CD14-positive monocyte (primary cell): ENCODE results near the gene FHOD3. TPM values are rescaled to one million over a fixed set of nuclear protein-coding genes. Genes with fewer than 3 reads are reported as not detected.

Experiments used
- DNase-seq, 3 donors: peaks; one replicate each; pipeline ENCODE4 v3.0.0-alpha.2; 2011 to 2022
- H2AFZ ChIP-seq: 2 replicates; pipeline ENCODE4 v1.6.0; 2012; ENCODE audit warnings: mild to moderate bottlenecking, low read depth, low read length, inconsistent platforms; ENCODE audit not compliant: insufficient read depth, poor library complexity, severe bottlenecking
- H3K27ac ChIP-seq, 2 donors: 1 replicate in 1 of 2; 2 replicates in 1 of 2; pipeline ENCODE4 v1.5.1; 2012 to 2013; ENCODE audit warnings: low read length in 2 of 2, control low read depth in 1 of 2, inconsistent platforms in 1 of 2, low read depth in 1 of 2, mild to moderate bottlenecking in 1 of 2
- H3K27me3 ChIP-seq, 2 donors: one replicate each; pipeline versions ENCODE4 v1.6.0 to v1.6.1; 2011 to 2013; ENCODE audit warnings: low read length in 2 of 2; ENCODE audit not compliant: control insufficient read depth in 2 of 2, insufficient read depth in 2 of 2
- H3K36me3 ChIP-seq, 2 donors: replicated peaks in 1 of 2; 1 replicate in 1 of 2; 2 replicates in 1 of 2; pipeline versions ENCODE4 v1.5.1 to v1.6.1; 2012 to 2013; ENCODE audit warnings: low read length in 2 of 2, control low read depth in 1 of 2, inconsistent platforms in 1 of 2, mild to moderate bottlenecking in 1 of 2; ENCODE audit not compliant: insufficient read depth in 2 of 2, control insufficient read depth in 1 of 2
- H3K4me1 ChIP-seq, 2 donors: 1 replicate in 1 of 2; 2 replicates in 1 of 2; pipeline versions ENCODE4 v1.5.1 to v1.6.1; 2012 to 2013; ENCODE audit warnings: low read length in 2 of 2, control low read depth in 1 of 2, inconsistent platforms in 1 of 2, mild to moderate bottlenecking in 1 of 2, moderate library complexity in 1 of 2; ENCODE audit not compliant: insufficient read depth in 2 of 2, control insufficient read depth in 1 of 2
- H3K4me2 ChIP-seq: replicated peaks from 2 replicates; pipeline ENCODE3; 2012; ENCODE audit warnings: low read length, moderate library complexity, mild to moderate bottlenecking; ENCODE audit not compliant: poor library complexity, severe bottlenecking; ENCODE audit errors: extremely low read depth
- H3K4me3 ChIP-seq, 3 experiments: fragments of 200-600 bp in 1 of 3; sonication (generic) in 1 of 3; replicated peaks in 1 of 3; 1 replicate in 2 of 3; 2 replicates in 1 of 3; pipeline ENCODE4 v1.5.1; 2011 to 2013; ENCODE audit warnings: low read length in 3 of 3, mild to moderate bottlenecking in 3 of 3, control low read depth in 2 of 3, low read depth in 2 of 3, inconsistent platforms in 1 of 3, moderate library complexity in 1 of 3
- H3K79me2 ChIP-seq: 2 replicates; pipeline ENCODE4 v1.6.0; 2012; ENCODE audit warnings: mild to moderate bottlenecking, control low read depth, inconsistent platforms, low read length, moderate library complexity; ENCODE audit not compliant: insufficient read depth
- H3K9ac ChIP-seq: 2 replicates; pipeline ENCODE4 v1.6.0; 2017; ENCODE audit warnings: low read length, mild to moderate bottlenecking; ENCODE audit not compliant: insufficient read depth, poor library complexity, severe bottlenecking
- H3K9me3 ChIP-seq, 2 donors: replicated peaks in 1 of 2; 1 replicate in 1 of 2; 2 replicates in 1 of 2; pipeline versions ENCODE4 v1.5.1 to v1.6.1; 2012 to 2013; ENCODE audit warnings: low read length in 2 of 2, control low read depth in 1 of 2; ENCODE audit not compliant: control insufficient read depth in 1 of 2, insufficient read depth in 1 of 2
- H4K20me1 ChIP-seq: 2 replicates; pipeline ENCODE4 v1.6.0; 2012; ENCODE audit warnings: mild to moderate bottlenecking, low read length, control low read depth, moderate library complexity; ENCODE audit not compliant: insufficient read depth
- H3K27ac Mint-ChIP-seq, 7 donors: one replicate each; pipeline ENCODE4 v1.8.0; 2020; ENCODE audit warnings: mild to moderate bottlenecking in 7 of 7, mixed read lengths in 7 of 7, moderate library complexity in 6 of 7, inconsistent platforms in 2 of 7
- H3K27me3 Mint-ChIP-seq, 3 donors: one replicate each; pipeline ENCODE4 v1.8.0; 2021 to 2022; ENCODE audit warnings: low read depth in 3 of 3, mild to moderate bottlenecking in 3 of 3, mixed read lengths in 3 of 3, moderate library complexity in 3 of 3, inconsistent platforms in 1 of 3
- H3K36me3 Mint-ChIP-seq, 2 donors: one replicate each; pipeline ENCODE4 v1.8.0; 2020; ENCODE audit warnings: mixed read lengths in 2 of 2, inconsistent platforms in 1 of 2, mild to moderate bottlenecking in 1 of 2
- H3K4me1 Mint-ChIP-seq: one replicate; pipeline ENCODE4 v1.8.0; 2020; ENCODE audit warnings: mild to moderate bottlenecking, mixed read lengths
- H3K4me3 Mint-ChIP-seq, 2 donors: one replicate each; pipeline ENCODE4 v1.8.0; 2020; ENCODE audit warnings: mild to moderate bottlenecking in 2 of 2, mixed read lengths in 2 of 2, moderate library complexity in 1 of 2
- H3K9me3 Mint-ChIP-seq, 7 donors: one replicate each; pipeline ENCODE4 v1.8.0; 2020 to 2022; ENCODE audit warnings: mixed read lengths in 7 of 7, mild to moderate bottlenecking in 6 of 7, moderate library complexity in 6 of 7, inconsistent platforms in 2 of 7
- WGBS: methylation state at CpG from one replicate; pipeline ENCODE4 v1.1.5; 2013; ENCODE audit warnings: missing lambda C conversion rate; ENCODE audit not compliant: insufficient coverage; 5-methylcytosine and 5-hydroxymethylcytosine counted together
- intact Hi-C, 2 donors: fragments of 100-400 bp; cut with micrococcal nuclease; formaldehyde crosslinking; loops; one replicate each; pipeline versions ENCODE4 v1.15.0 to v1.15.1; 2023
- polyA plus RNA-seq, 3 donors: library from polyadenylated mRNA; depleted of rRNA in 1 of 3; unstranded in 2 of 3; stranded (reverse) in 1 of 3; fragments of 300-500 nt in 2 of 3; fragments of >200 nt in 1 of 3; fragmentation: Illumina TruSeq in 2 of 3; gene quantifications; 1 replicate in 2 of 3; 2 replicates in 1 of 3; pipeline ENCODE4 v1.2.3, GENCODE V29; 2012 to 2021
- TF ChIP-seq, protein P1 (sequence below): fragments of 200-600 bp; IDR thresholded peaks from one replicate; pipeline ENCODE4 v1.8.0; 2022; ENCODE audit warnings: antibody characterized with exemption, mild to moderate bottlenecking

FHOD3 gene
- polyA plus RNA-seq, 3 donors: not detected

GRCh38 chr18:36514778-36515177 lies 217.3 kb downstream of the FHOD3 start:
- no peaks in the 10 kb centered on the region for H3K27me3 ChIP-seq
- peaks cover 0 to 9% (median 0%) of the 10 kb centered on the region in 7 donors for H3K9me3 Mint-ChIP-seq
- no peaks in the 10 kb centered on the region for H3K36me3 Mint-ChIP-seq
- no peak overlapping the region for H3K9ac ChIP-seq
- no peak for DNase-seq
- H3K9me3 ChIP-seq: no peaks in the 10 kb centered on the region
- no peaks in the 10 kb centered on the region for H3K4me1 Mint-ChIP-seq
- no peak overlapping the region for H3K4me2 ChIP-seq
- H3K36me3 ChIP-seq: no peaks in the 10 kb centered on the region
- no peaks in the 10 kb centered on the region for H3K4me1 ChIP-seq
- H4K20me1 ChIP-seq: no peaks in the 10 kb centered on the region
- H3K4me3 Mint-ChIP-seq: no peak overlapping the region
- 90% methylated on average over 2 of the region's 6 CpGs for WGBS
- peaks cover 2 to 9% (median 3%) of the 10 kb centered on the region in 3 donors for H3K27me3 Mint-ChIP-seq
- TF ChIP-seq, protein P1, sequence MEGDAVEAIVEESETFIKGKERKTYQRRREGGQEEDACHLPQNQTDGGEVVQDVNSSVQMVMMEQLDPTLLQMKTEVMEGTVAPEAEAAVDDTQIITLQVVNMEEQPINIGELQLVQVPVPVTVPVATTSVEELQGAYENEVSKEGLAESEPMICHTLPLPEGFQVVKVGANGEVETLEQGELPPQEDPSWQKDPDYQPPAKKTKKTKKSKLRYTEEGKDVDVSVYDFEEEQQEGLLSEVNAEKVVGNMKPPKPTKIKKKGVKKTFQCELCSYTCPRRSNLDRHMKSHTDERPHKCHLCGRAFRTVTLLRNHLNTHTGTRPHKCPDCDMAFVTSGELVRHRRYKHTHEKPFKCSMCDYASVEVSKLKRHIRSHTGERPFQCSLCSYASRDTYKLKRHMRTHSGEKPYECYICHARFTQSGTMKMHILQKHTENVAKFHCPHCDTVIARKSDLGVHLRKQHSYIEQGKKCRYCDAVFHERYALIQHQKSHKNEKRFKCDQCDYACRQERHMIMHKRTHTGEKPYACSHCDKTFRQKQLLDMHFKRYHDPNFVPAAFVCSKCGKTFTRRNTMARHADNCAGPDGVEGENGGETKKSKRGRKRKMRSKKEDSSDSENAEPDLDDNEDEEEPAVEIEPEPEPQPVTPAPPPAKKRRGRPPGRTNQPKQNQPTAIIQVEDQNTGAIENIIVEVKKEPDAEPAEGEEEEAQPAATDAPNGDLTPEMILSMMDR: no peak
- intact Hi-C loops: no loop called here
- no peak overlapping the region for H3K27ac ChIP-seq
- no peaks in the 10 kb centered on the region for H3K79me2 ChIP-seq
- no peak overlapping the region for H3K4me3 ChIP-seq
- H3K27ac Mint-ChIP-seq: no peak overlapping the region
- no peak overlapping the region for H2AFZ ChIP-seq

DNA sequence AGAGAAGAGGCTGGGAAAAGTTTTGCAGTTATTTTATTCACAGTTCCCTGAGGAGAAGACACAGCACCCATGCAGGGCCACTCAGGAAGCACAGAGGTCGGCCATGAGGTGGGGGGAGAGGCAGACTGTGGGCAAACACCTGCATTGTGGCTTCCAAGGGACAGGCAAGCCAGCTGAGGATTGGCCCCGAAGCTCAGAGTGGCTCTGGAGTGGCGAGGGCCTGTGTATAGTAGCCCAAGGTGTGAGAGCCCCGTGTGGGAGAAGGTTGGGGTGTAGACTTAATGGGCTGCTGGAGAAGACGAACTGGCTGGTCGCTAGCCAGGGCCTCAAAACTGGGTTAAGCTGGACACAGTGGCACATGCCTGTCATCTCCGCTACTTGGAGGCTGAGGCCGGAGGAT lies 218.7 kb downstream of the FHOD3 start:
- Mint-ChIP-seq H3K4me3 (no peak overlapping the region), H3K9me3 (peaks cover 0 to 9% (median 0%) of the 10 kb centered on the region in 7 donors)

More for the DNA sequence above, 218.7 kb downstream of the FHOD3 start:
- Mint-ChIP-seq H3K4me1 (no peaks in the 10 kb centered on the region), H3K36me3 (no peaks in the 10 kb centered on the region), H3K27me3 (peaks cover 1 to 7% (median 3%) of the 10 kb centered on the region in 3 donors), H3K27ac (no peak overlapping the region)
- no peak for DNase-seq
- H3K27ac ChIP-seq: no peak overlapping the region
- H2AFZ ChIP-seq: no peak overlapping the region
- H3K36me3 ChIP-seq: no peaks in the 10 kb centered on the region
- H3K9me3 ChIP-seq: no peaks in the 10 kb centered on the region
- no peaks in the 10 kb centered on the region for H3K79me2 ChIP-seq
- no peak overlapping the region for H3K4me3 ChIP-seq
- no peak overlapping the region for H3K9ac ChIP-seq
- H4K20me1 ChIP-seq: no peaks in the 10 kb centered on the region
- H3K27me3 ChIP-seq: no peaks in the 10 kb centered on the region
- WGBS: 90% methylated on average over 8 of the region's 8 CpGs
- no peak overlapping the region for H3K4me2 ChIP-seq
- intact Hi-C loops: no loop called here
- TF ChIP-seq, protein P1: no peak
- H3K4me1 ChIP-seq: no peaks in the 10 kb centered on the region
